ENCODE data around the gene UQCRC2.

UQCRC2 gene

DNA sequence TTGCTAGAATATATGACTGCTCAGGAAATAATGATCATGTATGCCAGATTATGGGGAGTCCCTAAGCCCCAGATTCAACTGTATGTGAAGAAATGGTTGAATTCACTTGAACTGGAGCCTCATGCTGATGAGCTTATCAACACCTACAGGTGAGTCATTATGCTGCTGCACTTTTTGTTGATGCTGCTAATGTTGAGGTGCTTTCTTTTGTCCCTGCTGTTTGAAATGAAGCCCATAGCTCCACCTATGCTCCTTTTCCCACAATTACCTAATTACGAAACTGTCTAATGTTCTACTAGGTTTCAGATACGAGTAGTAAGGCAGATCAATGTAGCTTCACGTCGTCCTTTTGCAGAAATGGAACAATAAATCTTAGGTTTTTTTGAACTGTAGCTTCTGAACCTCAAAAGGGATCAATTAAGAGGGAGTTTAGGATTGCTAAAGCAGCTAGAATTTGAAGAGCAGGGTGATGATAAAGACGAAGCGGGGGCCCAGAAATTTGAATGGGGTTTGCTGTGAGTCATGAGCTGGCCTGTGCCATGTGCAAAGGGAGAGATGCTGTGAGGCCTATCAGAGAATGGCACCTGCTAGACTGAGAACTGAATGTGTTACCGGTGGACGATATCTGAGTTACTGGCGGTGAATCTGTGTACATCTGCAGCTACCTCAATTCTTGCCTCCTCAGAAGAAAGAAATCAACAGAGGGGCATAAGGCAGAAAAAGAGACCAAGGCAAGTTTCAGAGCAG, 6.1 kb upstream of the UQCRC2 start:
- DNase-seq, result no peak
- TF ChIP-seq, protein P1, sequence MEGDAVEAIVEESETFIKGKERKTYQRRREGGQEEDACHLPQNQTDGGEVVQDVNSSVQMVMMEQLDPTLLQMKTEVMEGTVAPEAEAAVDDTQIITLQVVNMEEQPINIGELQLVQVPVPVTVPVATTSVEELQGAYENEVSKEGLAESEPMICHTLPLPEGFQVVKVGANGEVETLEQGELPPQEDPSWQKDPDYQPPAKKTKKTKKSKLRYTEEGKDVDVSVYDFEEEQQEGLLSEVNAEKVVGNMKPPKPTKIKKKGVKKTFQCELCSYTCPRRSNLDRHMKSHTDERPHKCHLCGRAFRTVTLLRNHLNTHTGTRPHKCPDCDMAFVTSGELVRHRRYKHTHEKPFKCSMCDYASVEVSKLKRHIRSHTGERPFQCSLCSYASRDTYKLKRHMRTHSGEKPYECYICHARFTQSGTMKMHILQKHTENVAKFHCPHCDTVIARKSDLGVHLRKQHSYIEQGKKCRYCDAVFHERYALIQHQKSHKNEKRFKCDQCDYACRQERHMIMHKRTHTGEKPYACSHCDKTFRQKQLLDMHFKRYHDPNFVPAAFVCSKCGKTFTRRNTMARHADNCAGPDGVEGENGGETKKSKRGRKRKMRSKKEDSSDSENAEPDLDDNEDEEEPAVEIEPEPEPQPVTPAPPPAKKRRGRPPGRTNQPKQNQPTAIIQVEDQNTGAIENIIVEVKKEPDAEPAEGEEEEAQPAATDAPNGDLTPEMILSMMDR (IDR thresholded peaks at IDR 0.05; ENCODE audit: low read depth, low read length), result no peak
- Histone ChIP-seq H3K9me3 (ENCODE audit: severe bottlenecking) (no peaks in the 10 kb centered on the region), H3K4me3 (ENCODE audit: low read depth, low read length) (no peak overlapping the region), H3K36me3 (no peaks in the 10 kb centered on the region), H3K27me3 (ENCODE audit: insufficient read depth, low read depth, severe bottlenecking) (no peaks in the 10 kb centered on the region), H3K27ac (no peak overlapping the region)

DNA sequence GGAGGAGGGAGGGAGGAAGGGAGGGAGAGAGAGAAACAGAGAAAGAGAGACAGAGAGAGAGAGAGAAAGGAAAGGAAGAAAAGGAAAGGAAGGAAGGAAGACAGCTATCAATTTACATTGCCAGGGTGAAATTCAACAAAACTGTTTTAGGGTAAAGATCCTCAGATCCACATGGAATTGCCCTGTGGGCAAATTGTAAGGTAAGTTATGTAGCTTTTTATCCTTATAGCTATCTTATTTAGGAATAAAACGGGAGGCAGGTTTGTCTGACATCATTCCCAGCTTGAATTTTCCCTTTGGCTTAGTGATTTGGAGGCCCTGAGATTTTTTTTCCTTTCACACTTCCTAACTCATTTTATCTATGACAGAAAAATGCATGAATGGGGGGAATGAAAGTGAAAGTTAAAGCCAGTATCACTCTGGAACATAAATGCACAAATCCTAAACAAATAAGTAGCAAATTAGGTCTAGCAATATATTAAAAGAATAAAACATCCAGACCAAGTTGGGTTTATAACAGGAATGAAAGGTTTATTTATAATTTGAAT, 3.4 kb upstream of the UQCRC2 start:
- Histone ChIP-seq H3K9me3 (ENCODE audit: severe bottlenecking) (no peaks in the 10 kb centered on the region), H3K27me3 (ENCODE audit: insufficient read depth, low read depth, severe bottlenecking) (no peaks in the 10 kb centered on the region), H3K4me3 (ENCODE audit: low read depth, low read length) (no peak overlapping the region), H3K36me3 (no peaks in the 10 kb centered on the region), H3K27ac (no peak overlapping the region)
- TF ChIP-seq, protein P1 (IDR thresholded peaks at IDR 0.05; ENCODE audit: low read depth, low read length), result no peak
- no peak for DNase-seq

DNA sequence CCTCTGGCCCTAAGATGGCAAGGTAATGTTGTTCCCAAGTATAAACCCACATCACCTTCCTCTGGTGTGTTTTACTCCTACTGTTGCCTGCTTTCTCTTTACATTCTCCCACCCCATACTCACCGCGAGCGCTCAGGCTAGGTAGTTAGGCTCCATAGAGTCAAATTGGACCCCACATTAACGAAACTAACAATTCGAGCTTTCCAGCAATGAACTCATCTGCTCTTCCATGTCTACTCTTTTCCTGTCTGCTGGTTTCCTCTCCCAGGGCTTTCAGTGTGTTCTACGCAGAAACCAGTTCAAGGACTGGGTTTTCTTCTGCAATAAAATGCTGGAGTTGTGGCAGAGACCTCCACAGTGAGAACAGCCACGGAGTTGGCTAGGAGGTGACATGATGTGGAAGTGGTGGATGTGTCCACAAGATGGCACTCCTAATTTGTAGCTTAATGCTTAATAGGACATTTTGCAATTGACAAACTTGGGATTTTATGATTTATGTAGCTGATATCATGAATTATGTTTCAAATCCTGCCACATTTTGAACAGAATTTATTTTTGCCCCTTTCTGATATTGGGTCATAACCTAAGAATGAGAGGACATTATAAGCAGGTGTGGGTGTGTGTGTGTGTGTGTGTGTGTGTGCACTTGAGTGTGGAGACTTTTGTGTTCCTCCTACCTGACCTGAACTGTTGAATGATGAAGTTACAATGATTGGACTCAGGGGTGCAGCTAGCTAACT, 2.2 kb upstream of the UQCRC2 start:
- Histone ChIP-seq H3K4me3 (ENCODE audit: low read depth, low read length) (no peak overlapping the region), H3K27me3 (ENCODE audit: insufficient read depth, low read depth, severe bottlenecking) (no peaks in the 10 kb centered on the region), H3K27ac (no peak overlapping the region), H3K36me3 (peaks cover 2% of the 10 kb centered on the region), H3K9me3 (ENCODE audit: severe bottlenecking) (no peaks in the 10 kb centered on the region)
- no peak for DNase-seq
- TF ChIP-seq, protein P1 (IDR thresholded peaks at IDR 0.05; ENCODE audit: low read depth, low read length), result peak; percentile 55

DNA sequence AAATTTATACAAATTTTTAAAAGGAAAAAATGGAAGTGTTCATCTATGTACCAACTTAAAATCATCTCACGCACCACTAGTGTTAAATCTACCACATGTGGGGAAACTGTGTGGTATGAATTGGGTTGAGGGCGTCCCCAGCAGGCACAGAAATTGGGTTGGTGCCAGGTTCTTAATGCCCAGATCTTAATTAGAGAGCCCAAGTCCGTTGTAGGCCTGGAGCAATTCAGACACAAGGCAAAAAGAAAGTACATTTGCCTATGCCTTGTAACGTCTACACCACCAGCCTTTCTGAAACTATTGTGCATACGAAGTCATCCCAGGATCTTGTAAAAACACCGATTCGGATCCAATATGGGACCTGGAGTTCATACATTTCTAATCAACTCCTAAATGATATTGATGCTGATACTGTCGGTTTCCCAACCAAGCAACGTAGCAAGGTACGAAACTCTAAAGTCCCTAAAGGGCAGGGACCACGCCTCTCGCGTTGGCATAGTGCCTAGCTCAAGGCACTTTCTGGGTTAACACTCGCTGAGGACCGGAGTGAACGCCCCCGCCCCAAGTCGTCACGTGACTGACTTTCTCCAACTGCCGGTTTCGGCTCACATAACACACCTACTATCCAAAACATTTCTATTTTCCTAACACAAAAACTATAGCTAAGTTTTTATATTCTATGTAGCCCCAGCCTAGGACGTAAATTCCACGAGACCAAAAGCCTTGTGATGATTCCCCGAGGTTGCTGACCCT, 945 bp upstream of the UQCRC2 start:
- H3K27me3 ChIP-seq (ENCODE audit: insufficient read depth, low read depth, severe bottlenecking), result no peaks in the 10 kb centered on the region
- H3K36me3 ChIP-seq, result peaks cover 12% of the 10 kb centered on the region
- H3K9me3 ChIP-seq (ENCODE audit: severe bottlenecking), result no peaks in the 10 kb centered on the region
- TF ChIP-seq, protein P1 (IDR thresholded peaks at IDR 0.05; ENCODE audit: low read depth, low read length), result no peak
- H3K4me3 ChIP-seq (ENCODE audit: low read depth, low read length), result peak overlapping the region; percentile 99
- peak; percentile 61 for DNase-seq
- peak overlapping the region; percentile 96 for H3K27ac ChIP-seq

DNA sequence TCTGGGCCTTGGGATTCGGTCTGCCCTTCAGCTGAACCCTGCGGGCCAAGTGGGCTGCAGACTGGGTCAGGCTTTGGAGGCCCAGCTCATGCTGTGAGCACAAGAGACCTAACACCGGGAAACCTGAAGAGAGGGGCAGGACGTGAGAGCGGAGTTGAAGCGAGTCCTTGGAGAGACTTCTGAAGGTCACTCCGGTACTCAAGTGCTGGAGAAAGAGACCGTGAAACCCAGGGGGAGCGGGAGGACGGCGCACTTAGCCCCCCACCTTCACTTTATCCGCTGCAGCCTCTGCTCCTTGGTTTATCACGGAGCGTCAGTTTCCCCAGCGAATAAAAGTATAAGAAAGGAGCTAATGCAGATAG, 361 bp downstream of the UQCRC2 start:
- DNase-seq, result no peak
- Histone ChIP-seq H3K36me3 (peaks cover 25% of the 10 kb centered on the region), H3K9me3 (ENCODE audit: severe bottlenecking) (no peaks in the 10 kb centered on the region), H3K4me3 (ENCODE audit: low read depth, low read length) (peak overlapping the region; percentile 99), H3K27me3 (ENCODE audit: insufficient read depth, low read depth, severe bottlenecking) (no peaks in the 10 kb centered on the region), H3K27ac (peak overlapping the region; percentile 96)
- TF ChIP-seq, protein P1 (IDR thresholded peaks at IDR 0.05; ENCODE audit: low read depth, low read length), result no peak

Measured in WERI-Rb-1 (cell line).